Ovary (tissue), 9 donors: ENCODE results near the gene CSMD2. TPM values are rescaled to one million over a fixed set of nuclear protein-coding genes. Genes with fewer than 3 reads are reported as not detected.
"Not testable (repeated sequence)": the region's sequence is repeated elsewhere in the genome, so short reads cannot be mapped to it uniquely, and the experiment has no call there.

Experiments
- DNase-seq, 5 donors: peaks; one replicate each; pipeline ENCODE4 v3.0.0-alpha.2; 2019 to 2020
- H3K27ac ChIP-seq, 2 donors: fragments of 200-600 bp; one replicate each; pipeline versions ENCODE4 v1.5.1 to v1.8.0; 2019 to 2022
- H3K27me3 ChIP-seq: fragments of 200-600 bp; one replicate; pipeline ENCODE4 v1.8.0; 2022
- H3K36me3 ChIP-seq: fragments of 200-600 bp; sonication (generic); one replicate; pipeline ENCODE4 v1.5.1; 2019
- H3K4me1 ChIP-seq: one replicate; pipeline ENCODE4 v1.8.1; 2013; ENCODE audit warnings: mild to moderate bottlenecking, moderate library complexity; ENCODE audit not compliant: insufficient read depth
- H3K4me3 ChIP-seq: fragments of 200-600 bp; sonication (generic); one replicate; pipeline ENCODE4 v1.5.1; 2017
- H3K9me3 ChIP-seq, 2 donors: fragments of 200-600 bp in 1 of 2; sonication (generic) in 1 of 2; one replicate each; pipeline versions ENCODE4 v1.5.1 to v1.8.1; 2013 to 2019; ENCODE audit warnings: mild to moderate bottlenecking in 1 of 2, moderate library complexity in 1 of 2
- EP300 ChIP-seq: sonication (generic); formaldehyde crosslinking; IDR thresholded peaks from one replicate; pipeline ENCODE4 v1.6.1; 2017; ENCODE audit warnings: antibody characterized with exemption
- POLR2A ChIP-seq: fragments of 450-650 bp; IDR thresholded peaks from one replicate; pipeline ENCODE4 v1.6.1; 2017; ENCODE audit warnings: antibody characterized with exemption, mild to moderate bottlenecking, moderate library complexity
- WGBS, 3 donors: extraction: QIAGEN DNeasy Blood & Tissue Kit in 1 of 3; methylation state at CpG; one replicate each; pipeline versions ENCODE4 v1.1.5 to v1.1.7; 2013 to 2017; 5-methylcytosine and 5-hydroxymethylcytosine counted together
- intact Hi-C, 4 donors: fragments of 100-400 bp; cut with DNase I; formaldehyde crosslinking; loops; one replicate each; pipeline versions ENCODE4 v1.11.0 to v1.15.1; 2022 to 2023
- polyA plus RNA-seq, 2 donors: library from polyadenylated mRNA; stranded (reverse); fragments of 200-250 nt in 1 of 2; fragments of 350-450 nt in 1 of 2; fragmentation: Illumina TruSeq in 1 of 2; extraction: RNeasy Lipid Tissue Mini Kit (QIAGEN cat#74804) in 1 of 2; gene quantifications; one replicate each; pipeline ENCODE4 v1.2.3, GENCODE V29; 2013 to 2014
- total RNA-seq, 7 donors: library from RNA; depleted of rRNA in 2 of 7; stranded (reverse); fragments of >200 nt in 2 of 7; fragmentation: NEBNext Ultra II Directional in 3 of 7; extraction: Animal tissue kit (Norgen Biotek cat#: 25700) in 3 of 7; gene quantifications; one replicate each; pipeline versions ENCODE4 v1.1.0 to v1.2.4, GENCODE V29; 2016 to 2023
- TF ChIP-seq, protein P1 (sequence below), 3 donors: fragments of 450-650 bp in 2 of 3; fragments of 200-600 bp in 1 of 3; IDR thresholded peaks; one replicate each; pipeline versions ENCODE4 v1.5.1 to v1.8.0; 2016 to 2022; ENCODE audit warnings: antibody characterized with exemption in 3 of 3, mild to moderate bottlenecking in 1 of 3
- donor health status: DM: no; HTN: no; CAD: no; lungs with moderate emphysema.
- donor health status: DM: no; HTN: no; CAD: no.
- donor health status: Bipolar disorder and iron deficiency.
- donor health status: DM: yes; HTN: yes; CAD: no.
- donor health status: DM: no; HTN: no; CAD: no.
- donor health status: DM: yes; HTN: yes; CAD: no.

Gene CSMD2
- total and polyA plus RNA-seq, 9 donors: 0.04 to 1.6 (median 0.18) TPM; not detected in 3

GRCh38 chr1:33515112-33515511 is 649.9 kb downstream of the CSMD2 start:
- intact Hi-C loops: no loop called here
- Histone ChIP-seq H3K27me3 (no peaks in the 10 kb centered on the region), H3K4me1 (peaks cover 12% of the 10 kb centered on the region), H3K27ac (no peak overlapping the region), H3K9me3 (no peaks in the 10 kb centered on the region), H3K36me3 (no peaks in the 10 kb centered on the region), H3K4me3 (no peak overlapping the region)
- TF ChIP-seq POLR2A (no peak), EP300 (no peak)
- TF ChIP-seq, protein P1, sequence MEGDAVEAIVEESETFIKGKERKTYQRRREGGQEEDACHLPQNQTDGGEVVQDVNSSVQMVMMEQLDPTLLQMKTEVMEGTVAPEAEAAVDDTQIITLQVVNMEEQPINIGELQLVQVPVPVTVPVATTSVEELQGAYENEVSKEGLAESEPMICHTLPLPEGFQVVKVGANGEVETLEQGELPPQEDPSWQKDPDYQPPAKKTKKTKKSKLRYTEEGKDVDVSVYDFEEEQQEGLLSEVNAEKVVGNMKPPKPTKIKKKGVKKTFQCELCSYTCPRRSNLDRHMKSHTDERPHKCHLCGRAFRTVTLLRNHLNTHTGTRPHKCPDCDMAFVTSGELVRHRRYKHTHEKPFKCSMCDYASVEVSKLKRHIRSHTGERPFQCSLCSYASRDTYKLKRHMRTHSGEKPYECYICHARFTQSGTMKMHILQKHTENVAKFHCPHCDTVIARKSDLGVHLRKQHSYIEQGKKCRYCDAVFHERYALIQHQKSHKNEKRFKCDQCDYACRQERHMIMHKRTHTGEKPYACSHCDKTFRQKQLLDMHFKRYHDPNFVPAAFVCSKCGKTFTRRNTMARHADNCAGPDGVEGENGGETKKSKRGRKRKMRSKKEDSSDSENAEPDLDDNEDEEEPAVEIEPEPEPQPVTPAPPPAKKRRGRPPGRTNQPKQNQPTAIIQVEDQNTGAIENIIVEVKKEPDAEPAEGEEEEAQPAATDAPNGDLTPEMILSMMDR (IDR thresholded peaks at IDR 0.05): no peak
- DNase-seq: no peak
- 61 to 68% (median 63%) methylated on average over 8 of the region's 8 CpGs for WGBS, 3 donors

- Histone ChIP-seq H3K9me3 (no peaks in the 10 kb centered on the region), H3K27me3 (no peaks in the 10 kb centered on the region), H3K36me3 (no peaks in the 10 kb centered on the region), H3K4me3 (no peak overlapping the region), H3K4me1 (peaks cover 7% of the 10 kb centered on the region), H3K27ac (no peak overlapping the region)
- DNase-seq: no peak
- TF ChIP-seq POLR2A (no peak), EP300 (no peak)
- TF ChIP-seq, protein P1 (IDR thresholded peaks at IDR 0.05): no peak
- intact Hi-C loops: no loop called here
- WGBS, 3 donors: 78 to 84% (median 78%) methylated on average over 6 of the region's 6 CpGs
Observed at GRCh38 chr1:33512226-33513011, 652.6 kb downstream of the CSMD2 start.

- intact Hi-C loops, DNase-seq, H3K9me3 ChIP-seq, H3K27me3 ChIP-seq, H3K4me3 ChIP-seq, H3K27ac ChIP-seq, H3K36me3 ChIP-seq, H3K4me1 ChIP-seq: not testable (repeated sequence)
- WGBS, 3 donors: 89 to 95% (median 93%) methylated on average over 14 to 24 of the region's 24 CpGs
Observed at GRCh38 chr1:33509276-33509675, 655.8 kb downstream of the CSMD2 start.

GRCh38 chr1:33508151-33508550 is 656.9 kb downstream of the CSMD2 start:
- 81 to 93% (median 85%) methylated on average over 1 of the region's 1 CpG for WGBS, 3 donors
- DNase-seq: no peak
- intact Hi-C loops: no loop called here
- Histone ChIP-seq H3K27ac (no peak overlapping the region), H3K36me3 (no peaks in the 10 kb centered on the region), H3K4me3 (no peak overlapping the region), H3K4me1 (no peaks in the 10 kb centered on the region), H3K9me3 (no peaks in the 10 kb centered on the region), H3K27me3 (no peaks in the 10 kb centered on the region)
- TF ChIP-seq, protein P1 (IDR thresholded peaks at IDR 0.05): no peak

DNA sequence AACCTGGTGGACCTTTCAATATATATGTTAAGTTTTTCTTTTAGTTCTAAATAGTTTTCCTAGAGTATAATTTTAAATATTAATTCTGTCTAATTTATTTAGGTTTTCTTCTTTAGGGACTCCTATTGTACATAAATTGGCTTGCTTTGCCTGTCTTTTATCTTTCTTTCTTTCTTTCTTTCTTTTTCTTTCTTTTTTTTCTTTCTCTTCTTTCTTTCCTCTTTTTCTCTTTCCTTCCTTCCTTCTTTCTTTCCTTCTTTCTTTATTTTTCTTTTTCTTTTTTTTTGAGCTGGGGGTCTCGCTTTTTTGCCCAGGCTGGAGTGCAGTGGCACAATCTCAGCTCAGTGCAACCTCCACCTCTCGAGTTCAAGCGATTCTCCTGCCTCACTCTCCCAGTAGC is 657.4 kb downstream of the CSMD2 start:
- intact Hi-C loops: no loop called here
- H3K4me3 ChIP-seq: no peak overlapping the region
- no peak overlapping the region for H3K27ac ChIP-seq
- TF ChIP-seq, protein P1 (IDR thresholded peaks at IDR 0.05): no peak
- TF ChIP-seq POLR2A: no peak
- no peak for TF ChIP-seq EP300
- H3K36me3 ChIP-seq: no peaks in the 10 kb centered on the region
- H3K27me3 ChIP-seq: no peaks in the 10 kb centered on the region
- no peaks in the 10 kb centered on the region for H3K9me3 ChIP-seq
- DNase-seq: no peak
- 94 to 100% (median 96%) methylated on average over 3 of the region's 3 CpGs for WGBS, 3 donors
- no peaks in the 10 kb centered on the region for H3K4me1 ChIP-seq
